Activated gamma-delta T cell treated with Interleukin-2 at 50 U/mL for 16 hours (primary cell): Measurements from ENCODE around the gene CENPF.

Source experiments
- DNase-seq: peaks from one replicate; pipeline ENCODE4 v3.0.0-alpha.2; 2020

CENPF gene

GRCh38 chr1:214621236-214621635 lies 18.2 kb downstream of the CENPF start:
- no peak for DNase-seq

- no peak for DNase-seq
Measured at GRCh38 chr1:214623430-214623829, 20.4 kb downstream of the CENPF start.

- DNase-seq: no peak
Measured at GRCh38 chr1:214632091-214632490, 29.1 kb downstream of the CENPF start.

GRCh38 chr1:214633686-214634085 lies 30.7 kb downstream of the CENPF start:
- DNase-seq: no peak

GRCh38 chr1:214634267-214634666 lies 31.3 kb downstream of the CENPF start:
- DNase-seq: no peak

GRCh38 chr1:214635086-214635485 lies 32.1 kb downstream of the CENPF start:
- DNase-seq: no peak

GRCh38 chr1:214635506-214635905 lies 32.5 kb downstream of the CENPF start:
- no peak for DNase-seq

GRCh38 chr1:214636436-214636835 lies 33.4 kb downstream of the CENPF start:
- DNase-seq: no peak

GRCh38 chr1:214637125-214637524 lies 34.1 kb downstream of the CENPF start:
- DNase-seq: no peak

GRCh38 chr1:214637722-214638458 lies 34.9 kb downstream of the CENPF start:
- DNase-seq: no peak

- no peak for DNase-seq
Measured at GRCh38 chr1:214638459-214638807, 35.4 kb downstream of the CENPF start.

GRCh38 chr1:214638997-214639396 lies 36.0 kb downstream of the CENPF start:
- no peak for DNase-seq

- DNase-seq: no peak
Measured at GRCh38 chr1:214640431-214641213, 37.6 kb downstream of the CENPF start.

GRCh38 chr1:214641214-214641895 lies 38.4 kb downstream of the CENPF start:
- DNase-seq: no peak

GRCh38 chr1:214643030-214643429 lies 40.0 kb downstream of the CENPF start:
- no peak for DNase-seq

GRCh38 chr1:214645712-214646111 lies 42.7 kb downstream of the CENPF start:
- no peak for DNase-seq

- DNase-seq: no peak
Measured at GRCh38 chr1:214648801-214649200, 45.8 kb downstream of the CENPF start.

- DNase-seq: no peak
Measured at GRCh38 chr1:214649607-214650006, 46.6 kb downstream of the CENPF start.

- DNase-seq: no peak
Measured at GRCh38 chr1:214650664-214651063, 47.7 kb downstream of the CENPF start.

- DNase-seq: no peak
Measured at GRCh38 chr1:214657299-214657698, 54.3 kb downstream of the CENPF start.

GRCh38 chr1:214658175-214658574 lies 55.2 kb downstream of the CENPF start:
- DNase-seq: no peak

GRCh38 chr1:214658785-214659184 lies 55.8 kb downstream of the CENPF start:
- DNase-seq: no peak

- no peak for DNase-seq
Measured at GRCh38 chr1:214660190-214660589, 57.2 kb downstream of the CENPF start.

- no peak for DNase-seq
Measured at GRCh38 chr1:214660900-214661299, 57.9 kb downstream of the CENPF start.
